CD4-positive, alpha-beta T cell treated with Interleukin-21 for 1 hour (primary cell): Measurements from ENCODE around the gene TMEM130.

Experiments
- DNase-seq: peaks from one replicate; pipeline ENCODE4 v3.0.0-alpha.2; 2020

The TMEM130 gene

GRCh38 chr7:98840096-98840495, 29.7 kb downstream of the TMEM130 start:
- DNase-seq: no peak

- DNase-seq: no peak
Observed at GRCh38 chr7:98837630-98837972, 32.2 kb downstream of the TMEM130 start.

GRCh38 chr7:98836811-98837629, 32.8 kb downstream of the TMEM130 start:
- no peak for DNase-seq

DNA sequence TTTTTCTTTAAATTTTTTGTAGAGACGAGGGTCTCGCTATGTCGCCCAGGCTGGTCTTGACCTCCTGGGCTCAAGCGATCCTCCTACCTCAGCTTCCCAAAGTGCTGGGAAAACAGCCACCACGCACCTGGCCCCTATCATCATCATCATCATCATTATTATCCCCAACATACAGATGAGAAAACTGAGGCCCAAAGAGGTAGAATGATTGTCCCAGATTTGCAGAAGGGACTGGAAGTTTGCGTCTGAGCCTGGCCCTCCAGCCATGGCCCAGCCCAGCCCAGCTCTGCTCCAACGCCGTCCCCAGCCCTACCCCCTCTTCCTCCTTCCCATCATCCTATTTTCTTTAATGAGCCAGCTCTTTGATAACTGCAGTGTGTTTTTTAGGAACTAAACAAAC, 34.9 kb downstream of the TMEM130 start:
- no peak for DNase-seq

DNA sequence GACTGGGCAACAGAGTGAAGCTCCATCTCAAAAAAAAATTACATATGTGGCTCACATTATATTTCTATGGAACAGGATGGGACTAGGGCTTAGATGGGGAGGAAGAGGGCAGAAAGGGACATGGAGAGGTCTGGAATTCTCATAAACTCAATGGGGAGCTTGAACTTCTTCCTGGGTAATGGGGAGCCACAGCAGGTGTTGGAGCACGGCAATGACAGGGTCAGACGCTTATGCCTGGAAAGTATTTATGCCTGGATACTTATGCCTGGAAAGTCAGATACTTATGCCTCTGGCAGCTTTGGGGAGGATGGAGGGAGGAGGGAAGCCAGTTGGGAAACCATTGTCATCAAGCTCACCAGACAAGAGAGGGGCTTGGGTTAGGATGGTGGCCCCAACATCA, 36.8 kb downstream of the TMEM130 start:
- no peak for DNase-seq

DNA sequence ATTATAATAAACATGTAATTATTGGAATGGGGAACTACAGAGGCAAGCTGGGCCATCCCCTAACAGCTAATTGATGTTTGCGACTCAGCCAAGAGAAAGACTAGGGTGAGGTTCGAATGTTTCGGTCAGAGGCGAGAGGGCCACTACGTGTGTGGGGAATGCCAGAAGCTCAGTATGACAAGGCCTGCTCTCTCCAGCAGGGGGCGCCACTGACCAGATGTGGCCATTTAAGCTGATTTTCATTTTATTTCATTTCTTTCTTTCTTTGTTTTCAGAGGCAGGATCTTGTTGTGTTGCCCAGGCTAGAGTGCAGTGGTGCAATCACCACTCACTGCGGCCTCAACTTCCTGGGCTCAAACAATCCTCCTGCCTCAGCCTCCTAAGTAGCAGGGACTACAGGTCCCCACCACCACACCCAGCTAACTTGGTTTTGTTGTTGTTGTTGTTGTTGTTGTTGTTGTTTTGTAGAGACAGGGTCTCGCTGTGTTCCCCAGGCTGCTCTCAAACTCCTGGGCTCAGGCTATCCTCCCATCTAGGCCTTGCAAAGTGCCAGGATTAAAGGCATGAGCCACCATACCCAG, 38.1 kb downstream of the TMEM130 start:
- DNase-seq: peak; percentile 26

GRCh38 chr7:98830972-98831548, 38.8 kb downstream of the TMEM130 start:
- DNase-seq: no peak

GRCh38 chr7:98828368-98828767, 41.4 kb downstream of the TMEM130 start:
- DNase-seq: no peak

- no peak for DNase-seq
Observed at GRCh38 chr7:98827258-98827657, 42.6 kb downstream of the TMEM130 start.

- DNase-seq: no peak
Observed at GRCh38 chr7:98826811-98827231, 43.0 kb downstream of the TMEM130 start.

GRCh38 chr7:98826387-98826786, 43.4 kb downstream of the TMEM130 start:
- no peak for DNase-seq

GRCh38 chr7:98823226-98823625, 46.6 kb downstream of the TMEM130 start:
- no peak for DNase-seq

- no peak for DNase-seq
Observed at GRCh38 chr7:98821348-98821747, 48.5 kb downstream of the TMEM130 start.

- DNase-seq: no peak
Observed at GRCh38 chr7:98816967-98817710, 52.7 kb downstream of the TMEM130 start.

DNA sequence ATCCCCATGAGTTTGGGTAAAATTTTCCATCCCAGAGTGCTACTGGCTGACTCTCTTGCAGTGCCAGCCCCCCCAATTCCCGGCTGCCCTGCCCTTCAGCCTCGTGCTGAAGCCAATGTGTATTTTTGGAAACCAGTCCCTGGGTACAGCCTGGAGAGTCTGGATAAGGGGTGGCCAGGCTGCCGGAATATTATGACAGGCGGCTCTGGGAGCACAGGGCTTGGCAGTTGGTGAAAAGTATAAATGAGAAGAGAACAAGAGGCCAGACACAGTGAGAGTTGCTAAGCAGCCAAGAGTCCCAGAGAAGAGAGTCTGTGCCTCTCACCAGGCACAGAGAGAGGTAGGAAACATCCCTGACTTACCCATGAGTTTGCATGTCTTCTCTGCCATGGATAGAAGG, 53.6 kb downstream of the TMEM130 start:
- no peak for DNase-seq

DNA sequence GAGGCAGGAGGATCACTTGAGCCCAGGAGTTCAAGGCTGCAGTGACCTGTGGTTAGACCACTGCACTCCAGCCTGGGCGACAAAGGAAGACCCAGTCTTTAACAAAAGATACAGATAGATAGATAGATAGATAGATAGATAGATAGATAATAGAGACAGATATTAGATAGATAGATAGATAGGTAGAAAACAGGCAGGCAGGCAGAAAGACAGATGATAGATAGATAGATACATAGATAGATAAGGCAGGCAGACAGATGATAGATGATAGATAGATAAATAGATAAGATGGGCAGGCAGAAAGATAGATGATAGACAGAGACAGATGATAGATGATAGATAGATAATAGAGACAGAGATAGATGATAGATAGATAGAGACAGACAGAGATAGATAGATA, 54.5 kb downstream of the TMEM130 start:
- DNase-seq: no peak

DNA sequence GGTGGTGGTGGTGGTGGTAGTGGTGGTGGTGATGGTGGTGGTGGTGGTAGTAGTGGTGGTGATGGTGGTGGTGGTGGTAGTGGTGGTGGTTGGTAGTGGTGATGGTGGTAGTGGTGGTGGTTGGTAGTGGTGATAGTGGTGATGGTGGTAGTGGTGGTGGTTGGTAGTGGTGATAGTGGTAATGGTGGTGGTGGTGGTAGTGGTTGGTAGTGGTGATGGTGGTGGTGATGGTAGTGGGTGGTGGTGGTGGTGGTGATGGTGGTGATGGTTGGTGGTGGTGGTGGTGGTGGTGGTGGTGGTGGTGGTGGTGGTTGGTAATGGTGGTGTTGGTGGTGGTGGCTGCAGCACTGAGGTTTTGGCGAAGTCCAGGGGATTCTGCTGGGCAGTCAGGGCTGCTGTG, 58.5 kb downstream of the TMEM130 start:
- no peak for DNase-seq

DNA sequence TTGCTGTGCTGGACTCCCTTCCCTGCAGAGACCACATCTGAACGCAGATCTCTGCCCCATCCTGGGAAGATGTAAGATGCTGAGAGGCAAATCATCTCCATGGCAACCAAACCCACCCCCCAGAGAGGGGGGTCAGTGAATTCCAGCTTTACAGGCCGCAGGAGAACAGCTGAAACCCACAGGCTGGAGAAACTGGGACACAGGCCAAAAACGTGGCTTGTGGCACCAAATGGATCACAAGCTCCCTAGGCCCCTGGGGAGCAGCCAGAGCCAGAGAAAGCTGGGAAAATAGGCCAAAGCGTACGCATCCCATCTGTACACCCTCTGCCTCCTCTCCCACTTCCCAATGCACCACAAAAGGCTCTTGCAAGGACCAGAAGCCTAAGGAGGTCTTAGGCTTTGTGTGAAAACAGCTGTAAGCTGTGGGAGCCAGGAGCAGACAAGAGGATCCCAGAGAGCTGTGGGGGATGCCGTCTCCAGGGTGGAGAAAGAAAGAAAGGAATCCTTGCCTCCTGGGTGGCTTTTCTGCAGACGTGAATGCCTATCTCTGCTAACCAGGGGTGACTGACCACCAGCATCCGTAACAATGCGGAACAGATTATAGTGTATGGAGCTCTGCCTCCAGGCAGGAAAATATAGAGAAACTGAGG, 59.5 kb downstream of the TMEM130 start:
- no peak for DNase-seq

DNA sequence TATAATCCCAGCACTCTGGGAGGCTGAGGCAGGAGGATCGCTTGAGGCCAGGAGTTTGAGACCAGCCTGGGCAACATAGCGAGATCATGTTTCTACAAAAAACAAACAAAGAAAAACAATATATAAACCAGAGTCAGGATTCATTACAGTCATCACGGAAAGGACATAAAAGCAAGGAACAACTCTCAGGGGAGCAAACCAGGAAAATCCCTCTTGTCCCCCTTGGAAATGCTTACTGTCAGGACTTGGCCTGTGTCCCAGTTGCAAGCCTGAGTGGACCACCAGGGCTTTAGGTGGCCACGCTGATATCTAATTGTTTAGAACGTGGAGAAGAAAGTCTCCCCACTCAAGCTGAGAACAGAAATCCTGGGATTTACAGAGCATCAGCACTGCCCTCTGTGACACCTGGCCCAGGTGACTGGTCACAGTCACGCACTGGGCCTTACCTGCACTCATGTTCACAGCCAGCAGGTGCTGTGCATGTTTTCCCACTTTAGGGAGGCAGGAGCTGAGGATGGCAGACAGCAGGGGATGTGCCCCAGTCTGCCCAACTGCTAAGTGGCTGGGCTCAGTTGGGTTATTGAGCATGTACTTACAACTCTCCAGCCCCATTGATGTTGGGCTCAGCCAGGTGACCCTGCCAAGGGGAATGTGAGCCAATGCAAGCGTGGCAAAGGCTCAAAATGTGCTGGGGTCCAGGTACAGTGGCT, 60.9 kb downstream of the TMEM130 start:
- DNase-seq: no peak

DNA sequence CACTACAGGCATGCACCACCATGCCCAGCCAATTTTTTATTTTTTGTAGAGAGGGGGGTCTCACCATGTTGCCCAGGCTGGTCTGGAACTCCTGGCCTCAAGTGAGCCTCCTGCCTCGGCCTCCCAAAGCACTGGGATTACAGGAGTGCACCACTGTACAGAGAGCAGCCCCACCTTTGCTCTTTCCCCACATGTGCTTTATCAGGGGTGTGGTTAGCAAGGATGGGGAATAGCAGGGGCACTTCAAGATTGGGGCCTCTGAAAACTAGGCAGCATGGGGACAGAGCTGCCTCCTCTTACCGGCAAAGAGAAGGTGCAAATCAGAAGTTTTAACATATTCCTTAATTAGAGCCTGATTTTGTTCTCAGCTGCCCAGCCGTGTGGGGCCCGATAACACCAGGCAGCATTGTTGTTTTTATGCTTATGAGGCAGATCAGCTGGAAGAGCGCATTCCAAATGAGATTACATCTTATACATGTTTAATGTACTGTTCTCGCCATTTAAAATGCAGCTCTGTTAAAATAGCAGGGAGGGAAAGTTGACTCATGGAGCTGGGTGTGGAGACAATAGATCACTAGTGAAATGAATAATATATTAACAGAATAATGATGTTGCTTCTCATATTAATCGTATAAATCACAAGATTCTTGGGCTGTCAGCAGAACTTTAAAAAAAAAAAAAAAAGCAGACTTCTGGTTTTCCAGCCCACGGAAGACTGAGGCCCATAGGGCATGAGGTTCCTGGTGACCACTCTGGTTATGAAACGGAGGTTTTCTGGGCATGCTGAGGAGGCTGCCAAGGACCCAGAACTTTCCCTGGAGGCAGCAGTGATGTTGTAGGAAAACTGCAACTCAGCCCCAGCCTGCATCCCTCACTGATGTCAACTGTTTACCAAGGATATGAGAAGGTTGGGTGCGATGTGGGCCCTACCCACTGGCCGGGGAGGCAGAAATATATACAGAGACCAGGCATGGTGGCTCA, 62.5 kb downstream of the TMEM130 start:
- no peak for DNase-seq
